ENCODE results near the gene SHOC2.
"Not testable (repeated sequence)": the region's sequence is repeated elsewhere in the genome, so short reads cannot be mapped to it uniquely, and the experiment has no call there.

SHOC2 gene

GRCh38 chr10:110915035-110915434 lies 4.4 kb upstream of the SHOC2 start:
- H3K4me3 ChIP-seq (ENCODE audit: control insufficient read depth in 1 of 7, extremely low read depth in 1 of 7, insufficient read depth in 4 of 7, low read depth in 2 of 7, low read length in 6 of 7) = no peak overlapping the region
- WGBS (ENCODE audit: insufficient coverage) = 94% methylated on average over 5 of the region's 6 CpGs
- no peak for DNase-seq

GRCh38 chr10:110915600-110915999 lies 3.8 kb upstream of the SHOC2 start:
- H3K27me3 ChIP-seq (replicated peaks in 2 of 5; ENCODE audit: control insufficient read depth in 4 of 5, insufficient read depth in 5 of 5, low read length in 4 of 5); POLR2A ChIA-PET; H3K9me3 ChIP-seq (ENCODE audit: control extremely low read depth in 1 of 5, control insufficient read depth in 4 of 5, insufficient read depth in 2 of 5, low read depth in 1 of 5, low read length in 4 of 5); DNase-seq; H3K4me3 ChIP-seq (ENCODE audit: control insufficient read depth in 1 of 7, extremely low read depth in 1 of 7, insufficient read depth in 4 of 7, low read depth in 2 of 7, low read length in 6 of 7); H3K36me3 ChIP-seq (ENCODE audit: control insufficient read depth in 4 of 4, insufficient read depth in 4 of 4, low read length in 3 of 4); H3K27ac ChIP-seq (ENCODE audit: insufficient read depth in 1 of 2, low read depth in 1 of 2, low read length in 2 of 2, poor library complexity in 1 of 2, severe bottlenecking in 2 of 2); CTCF ChIA-PET: not testable (repeated sequence)
- H3K4me1 ChIP-seq (ENCODE audit: control extremely low read depth in 1 of 4, control insufficient read depth in 4 of 4, insufficient read depth in 4 of 4, low read length in 3 of 4) = peaks cover 7 to 13% (median 8%) of the 10 kb centered on the region in 4 experiments
- WGBS (ENCODE audit: insufficient coverage) = 100% methylated on average over 3 of the region's 4 CpGs

More at GRCh38 chr10:110915035-110915434, 4.4 kb upstream of the SHOC2 start:
- ChIA-PET CTCF (interaction anchor here (1.1 kb wide), 1 partner anchor 307 kb away, joined by 4 read pairs; no protein-coding TSS in a partner anchor), POLR2A (no interaction called here)
- H3K9me3 ChIP-seq (ENCODE audit: control extremely low read depth in 1 of 5, control insufficient read depth in 4 of 5, insufficient read depth in 2 of 5, low read depth in 1 of 5, low read length in 4 of 5) = no peaks in the 10 kb centered on the region
- no peak overlapping the region for H3K27ac ChIP-seq (ENCODE audit: insufficient read depth in 1 of 2, low read depth in 1 of 2, low read length in 2 of 2, poor library complexity in 1 of 2, severe bottlenecking in 2 of 2)
- H3K27me3 ChIP-seq (replicated peaks in 2 of 5; ENCODE audit: control insufficient read depth in 4 of 5, insufficient read depth in 5 of 5, low read length in 4 of 5) = no peaks in the 10 kb centered on the region
- H3K36me3 ChIP-seq (ENCODE audit: control insufficient read depth in 4 of 4, insufficient read depth in 4 of 4, low read length in 3 of 4) = peaks cover 0 to 4% (median 0%) of the 10 kb centered on the region in 4 experiments
- H3K4me1 ChIP-seq (ENCODE audit: control extremely low read depth in 1 of 4, control insufficient read depth in 4 of 4, insufficient read depth in 4 of 4, low read length in 3 of 4) = peaks cover 7 to 13% (median 8%) of the 10 kb centered on the region in 4 experiments

- Histone ChIP-seq H3K9me3 (ENCODE audit: control extremely low read depth in 1 of 5, control insufficient read depth in 4 of 5, insufficient read depth in 2 of 5, low read depth in 1 of 5, low read length in 4 of 5) (no peaks in the 10 kb centered on the region), H3K4me3 (ENCODE audit: control insufficient read depth in 1 of 7, extremely low read depth in 1 of 7, insufficient read depth in 4 of 7, low read depth in 2 of 7, low read length in 6 of 7) (no peak overlapping the region), H3K4me1 (ENCODE audit: control extremely low read depth in 1 of 4, control insufficient read depth in 4 of 4, insufficient read depth in 4 of 4, low read length in 3 of 4) (peaks cover 8 to 25% (median 17%) of the 10 kb centered on the region in 4 experiments), H3K36me3 (ENCODE audit: control insufficient read depth in 4 of 4, insufficient read depth in 4 of 4, low read length in 3 of 4) (no peaks in the 10 kb centered on the region), H3K27me3 (replicated peaks in 2 of 5; ENCODE audit: control insufficient read depth in 4 of 5, insufficient read depth in 5 of 5, low read length in 4 of 5) (no peaks in the 10 kb centered on the region), H3K27ac (ENCODE audit: insufficient read depth in 1 of 2, low read depth in 1 of 2, low read length in 2 of 2, poor library complexity in 1 of 2, severe bottlenecking in 2 of 2) (no peak overlapping the region)
- no peak for DNase-seq
- 82% methylated on average over 3 of the region's 3 CpGs for WGBS (ENCODE audit: insufficient coverage)
- ChIA-PET CTCF (interaction anchor here (0.9 to 2.1 kb wide), 5 partner anchors 9 to 85 kb away, joined by 3 to 7 read pairs (median 5); no protein-coding TSS in a partner anchor), POLR2A (interaction anchor here (1.1 kb wide), 1 partner anchor 21 kb away, joined by 4 read pairs; no protein-coding TSS in a partner anchor)
Observed at GRCh38 chr10:110916554-110917346, 2.7 kb upstream of the SHOC2 start.

- CTCF ChIA-PET = interaction anchor here (0.7 to 2.2 kb wide), 5 partner anchors 13 to 347 kb away, joined by 3 to 5 read pairs (median 3); no protein-coding TSS in a partner anchor
- POLR2A ChIA-PET = interaction anchor here (0.5 to 1.4 kb wide), 3 partner anchors 10 to 305 kb away, joined by 3 to 4 read pairs (median 3); no protein-coding TSS in a partner anchor
Observed at GRCh38 chr10:110918269-110918642, 1.1 kb upstream of the SHOC2 start.

GRCh38 chr10:110918643-110919348 lies 608 bp upstream of the SHOC2 start, which contains the start of gene BBIP1:
Gene BBIP1 (minus strand): TSS chr10:110919180. CDS start chr10:110918157, 1,023 bp downstream.
- H3K4me1 ChIP-seq (ENCODE audit: control extremely low read depth in 1 of 4, control insufficient read depth in 4 of 4, insufficient read depth in 4 of 4, low read length in 3 of 4) = peaks cover 8 to 31% (median 22%) of the 10 kb centered on the region in 4 experiments
- H3K9me3 ChIP-seq (ENCODE audit: control extremely low read depth in 1 of 5, control insufficient read depth in 4 of 5, insufficient read depth in 2 of 5, low read depth in 1 of 5, low read length in 4 of 5) = no peaks in the 10 kb centered on the region
- POLR2A ChIA-PET = interaction anchor here (0.5 to 1.4 kb wide), 11 partner anchors 9 to 305 kb away, joined by 3 to 4 read pairs (median 3); partner anchors contain the start of gene PDCD4
- H3K4me3 ChIP-seq (ENCODE audit: control insufficient read depth in 1 of 7, extremely low read depth in 1 of 7, insufficient read depth in 4 of 7, low read depth in 2 of 7, low read length in 6 of 7) = peak within 1 kb of the TSS; percentile 88 to 97 (median 93)
- CTCF ChIA-PET = interaction anchor here (0.7 to 2.2 kb wide), 4 partner anchors 12 to 348 kb away, joined by 3 to 5 read pairs (median 4); no protein-coding TSS in a partner anchor
- 0% methylated on average over 38 of the region's 40 CpGs for WGBS (ENCODE audit: insufficient coverage)
- no peaks in the 10 kb centered on the region for H3K36me3 ChIP-seq (ENCODE audit: control insufficient read depth in 4 of 4, insufficient read depth in 4 of 4, low read length in 3 of 4)
- peak; percentile 100 for DNase-seq
- H3K27ac ChIP-seq (ENCODE audit: insufficient read depth in 1 of 2, low read depth in 1 of 2, low read length in 2 of 2, poor library complexity in 1 of 2, severe bottlenecking in 2 of 2) = peak within 1 kb of the TSS; percentile 99 to 100
- no peaks in the 10 kb centered on the region for H3K27me3 ChIP-seq (replicated peaks in 2 of 5; ENCODE audit: control insufficient read depth in 4 of 5, insufficient read depth in 5 of 5, low read length in 4 of 5)

More at GRCh38 chr10:110918269-110918642, 1.1 kb upstream of the SHOC2 start:
- Histone ChIP-seq H3K9me3 (ENCODE audit: control extremely low read depth in 1 of 5, control insufficient read depth in 4 of 5, insufficient read depth in 2 of 5, low read depth in 1 of 5, low read length in 4 of 5) (no peaks in the 10 kb centered on the region), H3K36me3 (ENCODE audit: control insufficient read depth in 4 of 4, insufficient read depth in 4 of 4, low read length in 3 of 4) (no peaks in the 10 kb centered on the region), H3K4me3 (ENCODE audit: control insufficient read depth in 1 of 7, extremely low read depth in 1 of 7, insufficient read depth in 4 of 7, low read depth in 2 of 7, low read length in 6 of 7) (peak overlapping the region; percentile 61 to 97 (median 90)), H3K4me1 (ENCODE audit: control extremely low read depth in 1 of 4, control insufficient read depth in 4 of 4, insufficient read depth in 4 of 4, low read length in 3 of 4) (peaks cover 8 to 27% (median 20%) of the 10 kb centered on the region in 4 experiments), H3K27ac (ENCODE audit: insufficient read depth in 1 of 2, low read depth in 1 of 2, low read length in 2 of 2, poor library complexity in 1 of 2, severe bottlenecking in 2 of 2) (peak overlapping the region; percentile 99 to 100), H3K27me3 (replicated peaks in 2 of 5; ENCODE audit: control insufficient read depth in 4 of 5, insufficient read depth in 5 of 5, low read length in 4 of 5) (no peaks in the 10 kb centered on the region)
- WGBS (ENCODE audit: insufficient coverage) = 0% methylated on average over 11 of the region's 15 CpGs
- peak; percentile 94 to 96 (median 95) for DNase-seq

GRCh38 chr10:110919971-110920881 lies 822 bp downstream of the SHOC2 start:
- Histone ChIP-seq H3K4me1 (ENCODE audit: control extremely low read depth in 1 of 4, control insufficient read depth in 4 of 4, insufficient read depth in 4 of 4, low read length in 3 of 4) (peaks cover 8 to 34% (median 25%) of the 10 kb centered on the region in 4 experiments), H3K27ac (ENCODE audit: insufficient read depth in 1 of 2, low read depth in 1 of 2, low read length in 2 of 2, poor library complexity in 1 of 2, severe bottlenecking in 2 of 2) (peak overlapping the region; percentile 87 to 96), H3K36me3 (ENCODE audit: control insufficient read depth in 4 of 4, insufficient read depth in 4 of 4, low read length in 3 of 4) (peaks cover 0 to 2% (median 0%) of the 10 kb centered on the region in 4 experiments), H3K27me3 (replicated peaks in 2 of 5; ENCODE audit: control insufficient read depth in 4 of 5, insufficient read depth in 5 of 5, low read length in 4 of 5) (no peaks in the 10 kb centered on the region), H3K9me3 (ENCODE audit: control extremely low read depth in 1 of 5, control insufficient read depth in 4 of 5, insufficient read depth in 2 of 5, low read depth in 1 of 5, low read length in 4 of 5) (no peaks in the 10 kb centered on the region), H3K4me3 (ENCODE audit: control insufficient read depth in 1 of 7, extremely low read depth in 1 of 7, insufficient read depth in 4 of 7, low read depth in 2 of 7, low read length in 6 of 7) (peak overlapping the region; percentile 81 to 96 (median 88))
- WGBS (ENCODE audit: insufficient coverage) = 0% methylated on average over 34 of the region's 44 CpGs
- DNase-seq = peak; percentile 50 to 84 (median 76)
- POLR2A ChIA-PET = interaction anchor here (0.7 kb wide), 1 partner anchor 100 kb away, joined by 3 read pairs; no protein-coding TSS in a partner anchor
- CTCF ChIA-PET = interaction anchor here (0.9 to 2.2 kb wide), 6 partner anchors 9 to 157 kb away, joined by 3 to 6 read pairs (median 4); partner anchors contain the start of gene ADRA2A

Measured in common myeloid progenitor, CD34-positive (primary cell).